ENCODE measurements around the gene BTG4. TPM values are rescaled to one million over a fixed set of nuclear protein-coding genes. Genes with fewer than 3 reads are reported as not detected.

The BTG4 gene
- total and polyA plus RNA-seq, 9 donors, result 0.34 TPM; not detected in 8

- 79 to 87% (median 82%) methylated on average over 10 of the region's 10 CpGs for WGBS, 3 donors
- no peak for DNase-seq
- Histone ChIP-seq H3K4me3 (no peak overlapping the region), H3K9me3 (no peaks in the 10 kb centered on the region), H3K27ac (no peak overlapping the region), H3K27me3 (no peaks in the 10 kb centered on the region), H3K36me3 (no peaks in the 10 kb centered on the region), H3K4me1 (ENCODE audit: insufficient read depth) (no peaks in the 10 kb centered on the region)
- intact Hi-C loops (cut with DNase I), result no loop called here
- TF ChIP-seq EP300 (IDR thresholded peaks at IDR 0.05) (no peak), CTCF (IDR thresholded peaks at IDR 0.05) (no peak), POLR2A (IDR thresholded peaks at IDR 0.05) (no peak)
Measured at GRCh38 chr11:111542606-111543275, 30.6 kb upstream of the BTG4 start.

- Histone ChIP-seq H3K9me3 (no peaks in the 10 kb centered on the region), H3K36me3 (no peaks in the 10 kb centered on the region), H3K4me1 (ENCODE audit: insufficient read depth) (no peaks in the 10 kb centered on the region), H3K27me3 (no peaks in the 10 kb centered on the region), H3K4me3 (peak overlapping the region; percentile 61), H3K27ac (peak overlapping the region; percentile 75 to 86)
- intact Hi-C loops (cut with DNase I), result no loop called here
- 3 to 5% (median 3%) methylated on average over 40 to 41 of the region's 41 CpGs for WGBS, 3 donors
- TF ChIP-seq EP300 (IDR thresholded peaks at IDR 0.05), result no peak
- peak; percentile 27 for TF ChIP-seq POLR2A (IDR thresholded peaks at IDR 0.05)
- peak; percentile 69 to 83 (median 80) for DNase-seq
Measured at GRCh38 chr11:111541254-111542061, 29.3 kb upstream of the BTG4 start.

- intact Hi-C loops (cut with DNase I), result no loop called here
- WGBS, 3 donors, result 1% methylated on average over 21 to 22 of the region's 22 CpGs
- H3K4me1 ChIP-seq (ENCODE audit: insufficient read depth), result no peaks in the 10 kb centered on the region
- TF ChIP-seq POLR2A (IDR thresholded peaks at IDR 0.05) (no peak), EP300 (IDR thresholded peaks at IDR 0.05) (no peak), CTCF (IDR thresholded peaks at IDR 0.05) (no peak)
- no peaks in the 10 kb centered on the region for H3K27me3 ChIP-seq
- no peaks in the 10 kb centered on the region for H3K9me3 ChIP-seq
- H3K27ac ChIP-seq, result peak overlapping the region; percentile 75 to 86
- peak overlapping the region; percentile 61 for H3K4me3 ChIP-seq
- DNase-seq, result peak in 1 of 5 donors; percentile 68
- no peaks in the 10 kb centered on the region for H3K36me3 ChIP-seq
Measured at GRCh38 chr11:111540937-111541253, 28.7 kb upstream of the BTG4 start.

GRCh38 chr11:111540114-111540936 lies 28.1 kb upstream of the BTG4 start, which contains the start of gene LAYN:
LAYN (plus strand) TSS chr11:111540720; CDS start chr11:111540844, 124 bp downstream.
- intact Hi-C loops (cut with DNase I), result no loop called here
- 3% methylated on average over 35 to 70 of the region's 70 CpGs for WGBS, 3 donors
- H3K9me3 ChIP-seq, result no peaks in the 10 kb centered on the region
- no peak for TF ChIP-seq EP300 (IDR thresholded peaks at IDR 0.05)
- peak; percentile 47 for TF ChIP-seq POLR2A (IDR thresholded peaks at IDR 0.05)
- peak in 1 of 3 donors; percentile 11 for TF ChIP-seq CTCF (IDR thresholded peaks at IDR 0.05)
- no peaks in the 10 kb centered on the region for H3K4me1 ChIP-seq (ENCODE audit: insufficient read depth)
- peak within 1 kb of the TSS; percentile 75 to 86 for H3K27ac ChIP-seq
- DNase-seq, result peak in 4 of 5 donors; percentile 71 to 80 (median 77)
- H3K4me3 ChIP-seq, result peak within 1 kb of the TSS; percentile 61
- no peaks in the 10 kb centered on the region for H3K27me3 ChIP-seq
- H3K36me3 ChIP-seq, result no peaks in the 10 kb centered on the region
